Liver (tissue), 9 donors: ENCODE data around the gene MYBPHL. TPM values are rescaled to one million over a fixed set of nuclear protein-coding genes. Genes with fewer than 3 reads are reported as not detected.

Source experiments
- DNase-seq: peaks from one replicate; pipeline ENCODE4 v3.0.0-alpha.2; 2017; ENCODE audit warnings: low spot score
- H3K27ac ChIP-seq, 2 donors: one replicate each; pipeline ENCODE4 v1.7.0; 2013; ENCODE audit warnings: inconsistent platforms in 2 of 2, low read length in 2 of 2, control low read depth in 1 of 2, low read depth in 1 of 2, mild to moderate bottlenecking in 1 of 2
- H3K27me3 ChIP-seq, 4 donors: one replicate each; pipeline versions ENCODE4 v1.6.1 to v1.7.0; 2013; ENCODE audit warnings: low read length in 3 of 4, inconsistent platforms in 1 of 4, mild to moderate bottlenecking in 1 of 4, moderate library complexity in 1 of 4; ENCODE audit not compliant: control insufficient read depth in 4 of 4, insufficient read depth in 4 of 4
- H3K36me3 ChIP-seq, 4 donors: one replicate each; pipeline versions ENCODE4 v1.6.1 to v1.7.0; 2013; ENCODE audit warnings: low read length in 3 of 4, mild to moderate bottlenecking in 3 of 4, low read depth in 1 of 4, moderate library complexity in 1 of 4; ENCODE audit not compliant: control insufficient read depth in 4 of 4, insufficient read depth in 3 of 4
- H3K4me1 ChIP-seq, 4 donors: one replicate each; pipeline versions ENCODE4 v1.6.1 to v1.7.0; 2013; ENCODE audit warnings: low read length in 3 of 4, mild to moderate bottlenecking in 3 of 4, moderate library complexity in 1 of 4; ENCODE audit not compliant: control insufficient read depth in 4 of 4, insufficient read depth in 4 of 4
- H3K4me3 ChIP-seq, 3 donors: one replicate each; pipeline versions ENCODE4 v1.6.1 to v1.7.0; 2013; ENCODE audit warnings: low read length in 3 of 3, control low read depth in 1 of 3, low read depth in 1 of 3, mild to moderate bottlenecking in 1 of 3
- H3K9ac ChIP-seq, 2 donors: one replicate each; pipeline ENCODE4 v1.7.0; 2013; ENCODE audit warnings: low read length in 2 of 2, mild to moderate bottlenecking in 2 of 2, moderate library complexity in 2 of 2, control low read depth in 1 of 2, low read depth in 1 of 2
- H3K9me3 ChIP-seq, 4 donors: one replicate each; pipeline versions ENCODE4 v1.6.1 to v1.7.0; 2013; ENCODE audit warnings: low read length in 3 of 4; ENCODE audit not compliant: control insufficient read depth in 4 of 4
- FOXA1 ChIP-seq: IDR thresholded peaks from 2 replicates; pipeline ENCODE4 v1.6.1; 2016; ENCODE audit warnings: antibody characterized with exemption
- GABPA ChIP-seq, 2 donors: IDR thresholded peaks in 1 of 2; conservative IDR thresholded peaks in 1 of 2; 2 replicates each; pipeline ENCODE4 v1.6.1; 2016; ENCODE audit warnings: antibody characterized with exemption in 2 of 2, mild to moderate bottlenecking in 1 of 2, moderate library complexity in 1 of 2
- HNF4G ChIP-seq: IDR thresholded peaks from 2 replicates; pipeline ENCODE4 v1.6.1; 2016; ENCODE audit warnings: antibody characterized with exemption
- NR2F2 ChIP-seq: IDR thresholded peaks from 2 replicates; pipeline ENCODE4 v1.6.1; 2016; ENCODE audit warnings: antibody characterized with exemption
- RAD21 ChIP-seq, 2 donors: IDR thresholded peaks; 2 replicates each; pipeline ENCODE4 v1.6.1; 2016; ENCODE audit warnings: antibody characterized with exemption in 2 of 2, mild to moderate bottlenecking in 2 of 2
- TAF1 ChIP-seq: conservative IDR thresholded peaks from 2 replicates; pipeline ENCODE4 v1.6.1; 2016; ENCODE audit warnings: antibody characterized with exemption, mild to moderate bottlenecking
- YY1 ChIP-seq: IDR thresholded peaks from 2 replicates; pipeline ENCODE4 v1.6.1; 2016; ENCODE audit warnings: antibody characterized with exemption, mild to moderate bottlenecking
- ZBTB33 ChIP-seq: IDR thresholded peaks from 2 replicates; pipeline ENCODE4 v1.6.1; 2016; ENCODE audit warnings: antibody characterized with exemption
- WGBS: extraction: QIAGEN DNeasy Blood & Tissue Kit; methylation state at CpG from one replicate; pipeline ENCODE4 v1.1.7; 2013; 5-methylcytosine and 5-hydroxymethylcytosine counted together
- polyA plus RNA-seq, 2 donors: library from polyadenylated mRNA; stranded (reverse) in 1 of 2; unstranded in 1 of 2; fragments of 200-250 nt in 1 of 2; fragments of >200 nt in 1 of 2; fragmentation: Nextera tagmentation in 1 of 2; extraction: Ambion mirVana in 1 of 2; gene quantifications; one replicate each; pipeline versions ENCODE4 v1.2.1 to v1.2.3, GENCODE V29; 2013 to 2015
- total RNA-seq, 2 donors: library from RNA; depleted of rRNA; stranded (reverse); fragments of >200 nt; gene quantifications; one replicate each; pipeline ENCODE4 v1.2.3, GENCODE V29; 2014
- TF ChIP-seq, protein P1 (sequence below): fragments of 150-350 bp; IDR thresholded peaks from 2 replicates; pipeline ENCODE4 v1.5.1; 2017; ENCODE audit warnings: improper control_type of control experiment, low read depth, low read length; ENCODE audit not compliant: missing input control
- TF ChIP-seq, protein P2 (sequence below): IDR thresholded peaks from 2 replicates; pipeline ENCODE4 v1.6.1; 2016; ENCODE audit warnings: antibody characterized with exemption, mild to moderate bottlenecking
- donor health status: healthy.
- donor health status: healthy.
- donor health status: healthy.
- donor health status: healthy.
- donor health status: healthy.

MYBPHL gene
- total and polyA plus RNA-seq, 4 donors = not detected

- H3K36me3 ChIP-seq = no peaks in the 10 kb centered on the region
- TF ChIP-seq, protein P1, sequence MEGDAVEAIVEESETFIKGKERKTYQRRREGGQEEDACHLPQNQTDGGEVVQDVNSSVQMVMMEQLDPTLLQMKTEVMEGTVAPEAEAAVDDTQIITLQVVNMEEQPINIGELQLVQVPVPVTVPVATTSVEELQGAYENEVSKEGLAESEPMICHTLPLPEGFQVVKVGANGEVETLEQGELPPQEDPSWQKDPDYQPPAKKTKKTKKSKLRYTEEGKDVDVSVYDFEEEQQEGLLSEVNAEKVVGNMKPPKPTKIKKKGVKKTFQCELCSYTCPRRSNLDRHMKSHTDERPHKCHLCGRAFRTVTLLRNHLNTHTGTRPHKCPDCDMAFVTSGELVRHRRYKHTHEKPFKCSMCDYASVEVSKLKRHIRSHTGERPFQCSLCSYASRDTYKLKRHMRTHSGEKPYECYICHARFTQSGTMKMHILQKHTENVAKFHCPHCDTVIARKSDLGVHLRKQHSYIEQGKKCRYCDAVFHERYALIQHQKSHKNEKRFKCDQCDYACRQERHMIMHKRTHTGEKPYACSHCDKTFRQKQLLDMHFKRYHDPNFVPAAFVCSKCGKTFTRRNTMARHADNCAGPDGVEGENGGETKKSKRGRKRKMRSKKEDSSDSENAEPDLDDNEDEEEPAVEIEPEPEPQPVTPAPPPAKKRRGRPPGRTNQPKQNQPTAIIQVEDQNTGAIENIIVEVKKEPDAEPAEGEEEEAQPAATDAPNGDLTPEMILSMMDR = no peak
- no peaks in the 10 kb centered on the region for H3K9me3 ChIP-seq
Measured at GRCh38 chr1:109255678-109256077, 51.1 kb downstream of the MYBPHL start.

GRCh38 chr1:109255097-109255651 lies 51.6 kb downstream of the MYBPHL start:
- Histone ChIP-seq H3K36me3 (no peaks in the 10 kb centered on the region), H3K27me3 (no peaks in the 10 kb centered on the region), H3K27ac (no peak overlapping the region), H3K9ac (no peak overlapping the region), H3K9me3 (no peaks in the 10 kb centered on the region), H3K4me1 (peaks cover 0 to 2% (median under 1%) of the 10 kb centered on the region in 4 donors), H3K4me3 (no peak overlapping the region)
- 69% methylated on average over 15 of the region's 15 CpGs for WGBS
- no peak for DNase-seq
- TF ChIP-seq FOXA1 (no peak), NR2F2 (no peak), TAF1 (no peak), YY1 (no peak), HNF4G (no peak), RAD21 (IDR thresholded peaks at IDR 0.05) (no peak), ZBTB33 (no peak), GABPA (IDR thresholded peaks at IDR 0.05 in 1 of 2, conservative IDR thresholded peaks at IDR 0.05 in 1 of 2) (no peak)
- TF ChIP-seq, protein P2, sequence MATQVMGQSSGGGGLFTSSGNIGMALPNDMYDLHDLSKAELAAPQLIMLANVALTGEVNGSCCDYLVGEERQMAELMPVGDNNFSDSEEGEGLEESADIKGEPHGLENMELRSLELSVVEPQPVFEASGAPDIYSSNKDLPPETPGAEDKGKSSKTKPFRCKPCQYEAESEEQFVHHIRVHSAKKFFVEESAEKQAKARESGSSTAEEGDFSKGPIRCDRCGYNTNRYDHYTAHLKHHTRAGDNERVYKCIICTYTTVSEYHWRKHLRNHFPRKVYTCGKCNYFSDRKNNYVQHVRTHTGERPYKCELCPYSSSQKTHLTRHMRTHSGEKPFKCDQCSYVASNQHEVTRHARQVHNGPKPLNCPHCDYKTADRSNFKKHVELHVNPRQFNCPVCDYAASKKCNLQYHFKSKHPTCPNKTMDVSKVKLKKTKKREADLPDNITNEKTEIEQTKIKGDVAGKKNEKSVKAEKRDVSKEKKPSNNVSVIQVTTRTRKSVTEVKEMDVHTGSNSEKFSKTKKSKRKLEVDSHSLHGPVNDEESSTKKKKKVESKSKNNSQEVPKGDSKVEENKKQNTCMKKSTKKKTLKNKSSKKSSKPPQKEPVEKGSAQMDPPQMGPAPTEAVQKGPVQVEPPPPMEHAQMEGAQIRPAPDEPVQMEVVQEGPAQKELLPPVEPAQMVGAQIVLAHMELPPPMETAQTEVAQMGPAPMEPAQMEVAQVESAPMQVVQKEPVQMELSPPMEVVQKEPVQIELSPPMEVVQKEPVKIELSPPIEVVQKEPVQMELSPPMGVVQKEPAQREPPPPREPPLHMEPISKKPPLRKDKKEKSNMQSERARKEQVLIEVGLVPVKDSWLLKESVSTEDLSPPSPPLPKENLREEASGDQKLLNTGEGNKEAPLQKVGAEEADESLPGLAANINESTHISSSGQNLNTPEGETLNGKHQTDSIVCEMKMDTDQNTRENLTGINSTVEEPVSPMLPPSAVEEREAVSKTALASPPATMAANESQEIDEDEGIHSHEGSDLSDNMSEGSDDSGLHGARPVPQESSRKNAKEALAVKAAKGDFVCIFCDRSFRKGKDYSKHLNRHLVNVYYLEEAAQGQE = no peak

More at GRCh38 chr1:109255678-109256077, 51.1 kb downstream of the MYBPHL start:
- no peaks in the 10 kb centered on the region for H3K27me3 ChIP-seq
- H3K4me3 ChIP-seq = no peak overlapping the region
- DNase-seq = no peak
- 91% methylated on average over 5 of the region's 5 CpGs for WGBS
- H3K27ac ChIP-seq = no peak overlapping the region
- no peaks in the 10 kb centered on the region for H3K4me1 ChIP-seq
- no peak overlapping the region for H3K9ac ChIP-seq
